BJ (cell line): ENCODE measurements around the gene SLC9A6. TPM values are rescaled to one million over a fixed set of nuclear protein-coding genes. Genes with fewer than 3 reads are reported as not detected.

ENCODE experiments used
- CTCF ChIA-PET: fragments of 350-600 bp; formaldehyde crosslinking; extraction: SDS; loops from one replicate; lab custom pipeline; 2021; ENCODE audit warnings: antibody characterized with exemption, inconsistent platforms; lab: Yijun Ruan, JAX
- POLR2A ChIA-PET: fragments of 300-600 bp; sonication (Branson Sonifier 250); formaldehyde crosslinking; extraction: SDS; loops from one replicate; lab custom pipeline; 2021; ENCODE audit warnings: antibody characterized with exemption; lab: Charles Lee
- DNase-seq: peaks from one replicate; pipeline ENCODE4 v3.0.0-alpha.2; 2011; ENCODE audit warnings: low read depth
- H3K27me3 ChIP-seq: 2 replicates; pipeline ENCODE4 v1.6.0; 2011; ENCODE audit warnings: low read length; ENCODE audit not compliant: control insufficient read depth, insufficient read depth
- H3K36me3 ChIP-seq: 2 replicates; pipeline ENCODE4 v1.5.1; 2011; ENCODE audit warnings: low read length; ENCODE audit not compliant: control insufficient read depth, insufficient read depth
- H3K4me3 ChIP-seq: 2 replicates; pipeline ENCODE4 v1.5.1; 2011; ENCODE audit warnings: low read depth, mild to moderate bottlenecking, control low read depth, low read length
- CTCF ChIP-seq: IDR thresholded peaks from 2 replicates; pipeline ENCODE4 v1.5.1; 2011; ENCODE audit warnings: low read depth, mild to moderate bottlenecking, control low read depth, inconsistent platforms, low read length, moderate library complexity; ENCODE audit not compliant: insufficient read depth
- polyA plus RNA-seq: library from polyadenylated mRNA; depleted of rRNA; stranded (reverse); fragments of >200 nt; gene quantifications from 2 replicates; pipeline ENCODE4 v1.2.3, GENCODE V29; 2011

SLC9A6 gene
- polyA plus RNA-seq, 1 experiment = 6.3 TPM

GRCh38 chrX:136064661-136065043, 79.4 kb downstream of the SLC9A6 start:
- H3K4me3 ChIP-seq = no peak overlapping the region
- POLR2A ChIA-PET = no interaction called here
- H3K36me3 ChIP-seq = no peaks in the 10 kb centered on the region
- CTCF ChIA-PET = no interaction called here
- DNase-seq = no peak
- no peak for TF ChIP-seq CTCF
- peaks cover 2% of the 10 kb centered on the region; the same call in 1 of the 2 replicates for H3K27me3 ChIP-seq

GRCh38 chrX:136065044-136065671, 79.9 kb downstream of the SLC9A6 start:
- ChIA-PET CTCF (no interaction called here), POLR2A (no interaction called here)
- peaks cover 2% of the 10 kb centered on the region; the same call in 1 of the 2 replicates for H3K27me3 ChIP-seq
- H3K36me3 ChIP-seq = no peaks in the 10 kb centered on the region
- no peak overlapping the region for H3K4me3 ChIP-seq
- TF ChIP-seq CTCF = no peak
- no peak for DNase-seq

GRCh38 chrX:136067097-136067496, 81.9 kb downstream of the SLC9A6 start:
- no peak overlapping the region for H3K4me3 ChIP-seq
- H3K36me3 ChIP-seq = no peaks in the 10 kb centered on the region
- no peak for TF ChIP-seq CTCF
- H3K27me3 ChIP-seq = peaks cover 2% of the 10 kb centered on the region; the same call in 1 of the 2 replicates
- POLR2A ChIA-PET = no interaction called here
- CTCF ChIA-PET = interaction anchor here (0.8 kb wide), 1 partner anchor 45 kb away, joined by 3 read pairs; no protein-coding TSS in a partner anchor
- no peak for DNase-seq

- no peak for TF ChIP-seq CTCF
- no peak for DNase-seq
- peaks cover 2% of the 10 kb centered on the region; the same call in 1 of the 2 replicates for H3K27me3 ChIP-seq
- ChIA-PET POLR2A (no interaction called here), CTCF (interaction anchor here (0.8 kb wide), 1 partner anchor 44 kb away, joined by 3 read pairs; no protein-coding TSS in a partner anchor)
- H3K4me3 ChIP-seq = no peak overlapping the region
- no peaks in the 10 kb centered on the region for H3K36me3 ChIP-seq
Measured at GRCh38 chrX:136067966-136068365, 82.7 kb downstream of the SLC9A6 start.

- POLR2A ChIA-PET = no interaction called here
- 0 out of 2 replicates have a peak, but pooled peaks cover 1% of the 10 kb centered on the region for H3K27me3 ChIP-seq
- H3K36me3 ChIP-seq = no peaks in the 10 kb centered on the region
- DNase-seq = no peak
- CTCF ChIA-PET = no interaction called here
- TF ChIP-seq CTCF = no peak
- no peak overlapping the region for H3K4me3 ChIP-seq
Measured at GRCh38 chrX:136076942-136077341, 91.7 kb downstream of the SLC9A6 start.
